Measurements from ENCODE around the gene BTF3L4.

The BTF3L4 gene

DNA sequence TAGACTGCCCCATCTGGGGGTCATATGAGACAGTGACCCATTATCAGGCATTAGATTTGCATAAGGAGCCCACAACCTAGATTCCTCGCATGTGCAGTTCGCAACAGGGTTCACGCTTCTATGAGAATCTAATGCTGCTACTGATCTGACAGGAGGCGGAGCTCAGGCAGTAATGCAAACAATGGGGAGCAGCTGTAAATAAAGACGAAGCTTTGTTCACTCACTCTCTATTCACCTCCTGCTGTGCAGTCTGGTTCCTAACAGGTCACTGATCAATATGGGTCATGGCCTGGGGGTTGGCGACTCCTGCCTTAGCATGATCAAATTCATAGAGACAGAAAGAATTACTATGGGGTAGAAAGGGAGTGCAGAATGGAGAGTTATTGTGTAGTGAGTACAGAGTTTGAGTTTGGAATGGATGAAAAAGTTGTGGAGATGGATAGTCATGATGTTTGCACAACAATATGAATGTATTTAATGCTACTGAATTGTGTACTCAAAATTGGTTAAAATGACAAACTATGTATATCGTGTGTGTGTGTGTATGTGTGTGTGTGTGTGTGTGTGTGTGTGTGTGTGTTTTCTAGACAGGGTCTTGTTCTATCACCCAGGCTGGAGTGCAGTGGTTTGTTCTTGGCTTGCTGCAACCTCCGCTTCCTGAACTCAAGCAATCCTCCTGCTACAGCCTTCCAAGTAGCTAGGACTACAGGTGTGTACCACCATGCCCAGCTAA is 42.2 kb downstream of the BTF3L4 start:
- no peak for DNase-seq (ENCODE audit: low read depth)
- in situ Hi-C loops (cut with HindIII; ENCODE audit: low sequenced_read_pairs): no loop called here
- no peak overlapping the region for H3K4me3 ChIP-seq (ENCODE audit: low read depth, low read length)
- TF ChIP-seq CTCF (IDR thresholded peaks at IDR 0.05; ENCODE audit: low read depth, low read length, missing control alignments): no peak

DNA sequence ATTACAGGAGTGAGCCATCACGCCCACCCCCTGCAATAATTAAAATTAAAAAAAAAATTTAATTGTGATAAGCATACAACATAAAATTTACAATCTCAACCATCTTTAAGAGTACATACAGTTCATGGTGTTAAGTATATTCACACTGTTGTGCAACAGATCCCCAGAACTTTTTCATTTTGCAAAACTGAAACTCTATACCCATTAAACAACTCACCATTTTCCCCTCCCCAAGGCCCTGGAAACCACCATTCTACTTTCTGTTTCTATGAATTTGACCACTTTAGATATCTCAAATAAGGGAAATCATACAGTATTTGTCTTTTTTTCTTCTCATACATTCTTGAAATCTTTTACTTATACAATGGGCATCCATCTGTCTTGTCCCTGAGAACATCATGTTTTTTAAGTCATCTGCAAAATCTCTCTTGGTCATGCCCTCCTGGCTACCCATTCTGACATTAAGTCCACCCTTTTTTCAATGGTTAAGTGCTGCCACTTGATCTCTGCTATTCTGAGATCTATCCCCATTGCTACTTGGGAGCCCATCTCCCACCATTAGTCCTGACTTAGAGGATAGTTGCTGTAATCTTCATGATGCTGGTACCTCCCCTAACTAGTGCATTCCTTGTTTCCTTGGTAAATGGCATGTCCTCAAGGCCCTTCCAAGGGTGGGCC is 46.4 kb downstream of the BTF3L4 start:
- no peak overlapping the region for H3K4me3 ChIP-seq (ENCODE audit: low read depth, low read length)
- in situ Hi-C loops (cut with HindIII; ENCODE audit: low sequenced_read_pairs): no loop called here
- TF ChIP-seq CTCF (IDR thresholded peaks at IDR 0.05; ENCODE audit: low read depth, low read length, missing control alignments): no peak
- no peak for DNase-seq (ENCODE audit: low read depth)

DNA sequence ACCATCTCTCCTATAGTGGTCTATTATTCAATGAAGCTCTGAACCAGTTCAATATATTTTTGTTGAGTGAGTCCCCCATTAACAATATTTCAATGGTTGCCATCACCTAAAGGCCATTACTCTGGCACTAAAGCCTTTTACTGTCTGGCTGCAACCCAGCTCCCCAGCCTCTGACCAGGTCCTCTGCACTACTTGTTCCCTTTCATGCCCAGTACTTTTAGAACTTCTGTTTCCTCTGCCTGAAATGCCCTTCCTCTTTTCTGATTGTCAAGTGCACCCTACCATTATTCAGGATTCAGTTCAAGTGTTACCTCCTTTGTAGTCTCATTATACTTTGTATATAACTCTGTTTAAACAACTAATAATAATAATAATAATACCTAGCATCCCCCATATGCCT is 55.4 kb downstream of the BTF3L4 start:
- in situ Hi-C loops (cut with HindIII; ENCODE audit: low sequenced_read_pairs): no loop called here
- no peak overlapping the region for H3K4me3 ChIP-seq (ENCODE audit: low read depth, low read length)
- DNase-seq (ENCODE audit: low read depth): no peak
- TF ChIP-seq CTCF (IDR thresholded peaks at IDR 0.05; ENCODE audit: low read depth, low read length, missing control alignments): no peak

DNA sequence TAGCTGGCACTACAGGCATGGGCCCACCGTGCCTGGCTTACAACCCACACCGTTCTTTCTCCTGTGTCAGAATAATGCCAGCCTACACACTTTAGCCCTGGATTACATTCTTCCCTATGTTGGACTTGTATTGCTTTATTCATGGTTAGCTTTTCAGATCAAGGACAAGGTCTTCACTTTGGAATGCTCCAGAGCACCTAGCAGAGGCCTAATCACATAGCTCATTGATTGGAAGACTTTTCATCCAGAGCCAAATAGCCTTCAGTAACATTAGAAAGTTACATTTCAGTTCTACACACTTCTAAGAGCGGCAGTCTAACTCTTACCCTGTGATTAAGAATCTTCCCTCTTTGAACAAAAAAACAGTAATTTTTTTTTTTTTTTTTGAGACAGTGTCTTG is 56.4 kb downstream of the BTF3L4 start:
- DNase-seq (ENCODE audit: low read depth): no peak
- no peak for TF ChIP-seq CTCF (IDR thresholded peaks at IDR 0.05; ENCODE audit: low read depth, low read length, missing control alignments)
- in situ Hi-C loops (cut with HindIII; ENCODE audit: low sequenced_read_pairs): no loop called here
- no peak overlapping the region for H3K4me3 ChIP-seq (ENCODE audit: low read depth, low read length)

DNA sequence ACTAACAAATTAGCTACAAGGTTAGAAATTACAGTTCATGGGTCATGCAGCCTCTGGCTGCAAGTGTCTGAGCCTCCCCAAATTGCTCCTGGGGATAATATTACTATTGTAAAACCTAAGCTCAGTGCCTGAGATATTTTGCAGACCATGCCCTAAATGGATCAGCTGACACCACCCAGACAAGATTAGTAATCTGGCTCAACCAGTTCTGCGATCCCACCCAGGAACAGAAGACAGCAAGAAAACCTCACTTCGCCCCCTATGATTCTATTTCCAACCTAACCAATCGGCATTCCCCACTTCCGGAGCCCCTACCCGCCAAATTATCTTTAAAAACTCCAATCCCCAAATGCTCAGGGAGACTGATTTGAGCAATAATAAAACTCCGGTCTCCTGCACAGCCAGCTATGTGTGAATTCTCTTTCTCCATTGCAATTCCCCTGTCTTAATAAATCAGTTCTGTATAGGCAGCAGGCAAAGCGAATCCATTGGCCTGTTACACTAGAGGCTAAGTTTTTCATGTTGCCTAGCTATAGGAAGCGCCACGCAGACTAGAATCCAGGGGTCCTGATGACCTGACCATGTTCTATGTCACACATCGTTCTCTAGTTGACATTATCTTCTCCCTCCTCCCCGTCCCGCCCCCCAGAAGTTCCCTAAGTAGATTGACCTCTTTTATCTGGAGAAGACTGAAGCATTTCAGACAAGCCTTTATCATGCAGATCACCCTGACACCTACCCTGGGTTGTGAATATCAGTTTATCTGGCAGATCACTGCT is 63.4 kb downstream of the BTF3L4 start:
- no peak for DNase-seq (ENCODE audit: low read depth)
- in situ Hi-C loops (cut with HindIII; ENCODE audit: low sequenced_read_pairs): no loop called here
- H3K4me3 ChIP-seq (ENCODE audit: low read depth, low read length): no peak overlapping the region
- TF ChIP-seq CTCF (IDR thresholded peaks at IDR 0.05; ENCODE audit: low read depth, low read length, missing control alignments): no peak

GRCh38 chr1:52122384-52122783 is 66.3 kb downstream of the BTF3L4 start:
- H3K4me3 ChIP-seq (ENCODE audit: low read depth, low read length): no peak overlapping the region
- no peak for TF ChIP-seq CTCF (IDR thresholded peaks at IDR 0.05; ENCODE audit: low read depth, low read length, missing control alignments)
- in situ Hi-C loops (cut with HindIII; ENCODE audit: low sequenced_read_pairs): no loop called here
- DNase-seq (ENCODE audit: low read depth): no peak
